CD4-positive, alpha-beta T cell treated with Interleukin-15 for 4 hours (primary cell): ENCODE data around the gene SAP25.
A peak's percentile ranks its signal among the peaks of the same experiment; 100 is the strongest.

ENCODE experiments used
- DNase-seq: peaks from one replicate; pipeline ENCODE4 v3.0.0-alpha.2; 2020; ENCODE audit warnings: low spot score

Gene SAP25

GRCh38 chr7:100595188-100595587 lies 21.5 kb upstream of the SAP25 start:
- no peak for DNase-seq

- no peak for DNase-seq
These were observed 17.9 kb upstream of the SAP25 start for GRCh38 chr7:100591596-100591995.

- no peak for DNase-seq
These were observed 16.5 kb upstream of the SAP25 start for GRCh38 chr7:100590077-100590737.

GRCh38 chr7:100589341-100589947 lies 15.7 kb upstream of the SAP25 start:
- no peak for DNase-seq

- peak; percentile 33 for DNase-seq
These were observed 14.7 kb upstream of the SAP25 start for GRCh38 chr7:100588438-100588837.

GRCh38 chr7:100586266-100587025 lies 12.7 kb upstream of the SAP25 start, which contains the start of gene FBXO24:
Gene FBXO24, plus strand, starts transcription at chr7:100586328. Its CDS starts 298 bp downstream, at chr7:100586626.
- DNase-seq, result peak; percentile 100

GRCh38 chr7:100585511-100586265 lies 12.0 kb upstream of the SAP25 start, which contains the start of gene LRCH4:
Gene LRCH4, minus strand, starts transcription at chr7:100586129. Its CDS starts 29 bp downstream, at chr7:100586100.
- peak; percentile 51 for DNase-seq

- DNase-seq, result no peak
These were observed 11.2 kb upstream of the SAP25 start for GRCh38 chr7:100584683-100585510.

GRCh38 chr7:100584054-100584682 lies 10.5 kb upstream of the SAP25 start:
- no peak for DNase-seq

GRCh38 chr7:100583132-100584053 lies 9.7 kb upstream of the SAP25 start:
- peak; percentile 62 for DNase-seq

- DNase-seq, result no peak
These were observed 8.9 kb upstream of the SAP25 start for GRCh38 chr7:100582650-100583049.

GRCh38 chr7:100582041-100582579 lies 8.4 kb upstream of the SAP25 start:
- no peak for DNase-seq

- DNase-seq, result no peak
These were observed 7.0 kb upstream of the SAP25 start for GRCh38 chr7:100580466-100581283.

GRCh38 chr7:100578246-100579183 lies 4.8 kb upstream of the SAP25 start:
- no peak for DNase-seq

GRCh38 chr7:100577507-100577906 lies 3.8 kb upstream of the SAP25 start:
- DNase-seq, result no peak

- no peak for DNase-seq
These were observed 3.4 kb upstream of the SAP25 start for GRCh38 chr7:100577103-100577502.

- no peak for DNase-seq
These were observed 2.8 kb upstream of the SAP25 start for GRCh38 chr7:100576384-100576993.
